ENCODE measurements around the gene SPEM2. TPM values are rescaled to one million over a fixed set of nuclear protein-coding genes. Genes with fewer than 3 reads are reported as not detected.
A peak's percentile ranks its signal among the peaks of the same experiment; 100 is the strongest.

Gene SPEM2
- total RNA-seq, 1 experiment from 2014 or later = not detected

- no peak overlapping the region for H4K91ac ChIP-seq (ENCODE audit: insufficient read length, low read depth, low read length)
- no peak overlapping the region for H2BK5ac ChIP-seq (ENCODE audit: insufficient read length, low read length)
- no peaks in the 10 kb centered on the region for H3K9me3 Mint-ChIP-seq
- H3K9ac ChIP-seq (ENCODE audit: extremely low read depth, insufficient read length, low read length) = no peak overlapping the region
- H3K27ac Mint-ChIP-seq = peak overlapping the region; percentile 55 to 98 (median 89); a peak in 4 of 7 replicates
- peak; percentile 86 for TF ChIP-seq CTCF (conservative IDR thresholded peaks at IDR 0.05)
- peak overlapping the region; percentile 5 for H2BK12ac ChIP-seq (ENCODE audit: insufficient read length, low read depth, low read length)
- peak overlapping the region; percentile 89 for H3K14ac ChIP-seq (ENCODE audit: insufficient read depth, low read length)
- no peaks in the 10 kb centered on the region for H3K79me1 ChIP-seq (ENCODE audit: insufficient read depth, low read depth, low read length, poor library complexity, severe bottlenecking)
- H2BK120ac ChIP-seq (ENCODE audit: low read depth, low read length, poor library complexity, severe bottlenecking) = no peak overlapping the region
- peaks cover 33% of the 10 kb centered on the region for H3K23me2 ChIP-seq (ENCODE audit: insufficient read length, low read depth, low read length, poor library complexity, severe bottlenecking)
- no peak overlapping the region for H2BK20ac ChIP-seq (ENCODE audit: low read depth, low read length, poor library complexity, severe bottlenecking)
- peak; percentile 94 for DNase-seq
- no peak overlapping the region for H2AFZ ChIP-seq (ENCODE audit: low read length)
- H3K4me1 ChIP-seq (ENCODE audit: insufficient read depth, low read length) = no peaks in the 10 kb centered on the region; the same call in 1 of the 2 replicates
- H3K9me3 ChIP-seq (ENCODE audit: control insufficient read depth, low read depth, low read length) = no peaks in the 10 kb centered on the region
- peaks cover 7% of the 10 kb centered on the region for H3K27me3 ChIP-seq (ENCODE audit: insufficient read depth, low read length)
- no peaks in the 10 kb centered on the region for H4K20me1 ChIP-seq (ENCODE audit: control insufficient read depth, insufficient read depth, insufficient read length)
- H3T11ph ChIP-seq (ENCODE audit: low read length) = no peak overlapping the region
- no peak overlapping the region for H3K23ac ChIP-seq (ENCODE audit: insufficient read length, low read depth, low read length)
- H3K18ac ChIP-seq (ENCODE audit: insufficient read length, low read depth, low read length) = peak overlapping the region; percentile 79
- H4K8ac ChIP-seq (replicated peaks; ENCODE audit: insufficient read length, low read depth, low read length) = no peak overlapping the region
- peak overlapping the region; percentile 60 for H3K4me2 ChIP-seq (ENCODE audit: insufficient read depth, insufficient read length, low read length)
- H2AK5ac ChIP-seq (ENCODE audit: insufficient read length, low read length) = no peak overlapping the region
- no peak overlapping the region for H2BK15ac ChIP-seq (ENCODE audit: low read depth, low read length)
- peak overlapping the region; percentile 89 to 93 for H3K4me3 Mint-ChIP-seq
- H3K27ac ChIP-seq (ENCODE audit: insufficient read length, low read depth, low read length) = no peak overlapping the region
- no peak overlapping the region for H3K56ac ChIP-seq (ENCODE audit: insufficient read length, low read depth, low read length)
- H3K4me1 Mint-ChIP-seq = peaks cover 30 to 32% of the 10 kb centered on the region in 2 experiments
- H3K79me2 ChIP-seq (ENCODE audit: insufficient read depth, low read length) = no peaks in the 10 kb centered on the region
- no CpG with 5 or more reads among the region's 92 CpGs for WGBS (ENCODE audit: extremely low coverage, insufficient read length, low lambda C conversion rate)
- peaks cover 25% of the 10 kb centered on the region for H3K27me3 Mint-ChIP-seq (ENCODE audit: low read depth)
- no peak overlapping the region for H4K5ac ChIP-seq (ENCODE audit: insufficient read length, low read depth, low read length)
- H3K36me3 Mint-ChIP-seq (ENCODE audit: insufficient read depth in 1 of 3, low read depth in 3 of 3) = no peaks in the 10 kb centered on the region
- no peak overlapping the region for H3K4ac ChIP-seq (ENCODE audit: low read depth, low read length)
Measured at GRCh38 chr17:7436556-7437368, 11.3 kb downstream of the SPEM2 start.
